GM19468 (cell line): ENCODE results near the gene SPARCL1.
"Not testable (repeated sequence)": the region's sequence is repeated elsewhere in the genome, so short reads cannot be mapped to it uniquely, and the experiment has no call there.

ENCODE experiments used
- ATAC-seq: cut with Tn5 transposase; IDR thresholded peaks from one replicate; pipeline ENCODE4 v1.9.1; 2021; ENCODE audit warnings: mild to moderate bottlenecking, moderate library complexity, moderate number of reproducible peaks; ENCODE audit not compliant: unreplicated experiment; ENCODE audit errors: extremely low read depth

SPARCL1 gene

GRCh38 chr4:87506974-87507701 is 22.0 kb downstream of the SPARCL1 start:
- ATAC-seq, result no peak

DNA sequence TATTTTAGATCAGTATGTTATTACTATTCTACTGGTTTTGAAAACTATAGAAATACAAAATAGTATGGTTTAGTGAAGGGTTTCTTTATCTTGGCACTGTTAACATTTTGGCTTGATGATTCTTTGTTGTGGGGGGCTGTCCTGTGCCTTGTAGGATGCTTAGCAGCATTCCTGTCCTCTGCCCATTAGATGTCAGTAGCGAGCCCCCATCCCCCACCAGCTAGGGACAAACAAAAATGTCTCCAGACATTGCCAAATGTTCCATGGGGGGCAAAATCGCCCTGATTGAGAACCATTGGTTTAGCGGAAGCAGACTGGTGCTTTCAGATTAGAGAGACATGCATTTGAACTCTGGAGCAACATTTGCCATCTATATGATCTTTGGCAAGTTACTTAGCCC is 23.3 kb downstream of the SPARCL1 start:
- ATAC-seq, result no peak

- ATAC-seq, result no peak
These were observed 26.5 kb downstream of the SPARCL1 start for GRCh38 chr4:87502580-87503238.

GRCh38 chr4:87500092-87500462 is 29.1 kb downstream of the SPARCL1 start:
- ATAC-seq, result no peak

- peak; percentile 51 for ATAC-seq
These were observed 29.6 kb downstream of the SPARCL1 start for GRCh38 chr4:87499403-87500091.

DNA sequence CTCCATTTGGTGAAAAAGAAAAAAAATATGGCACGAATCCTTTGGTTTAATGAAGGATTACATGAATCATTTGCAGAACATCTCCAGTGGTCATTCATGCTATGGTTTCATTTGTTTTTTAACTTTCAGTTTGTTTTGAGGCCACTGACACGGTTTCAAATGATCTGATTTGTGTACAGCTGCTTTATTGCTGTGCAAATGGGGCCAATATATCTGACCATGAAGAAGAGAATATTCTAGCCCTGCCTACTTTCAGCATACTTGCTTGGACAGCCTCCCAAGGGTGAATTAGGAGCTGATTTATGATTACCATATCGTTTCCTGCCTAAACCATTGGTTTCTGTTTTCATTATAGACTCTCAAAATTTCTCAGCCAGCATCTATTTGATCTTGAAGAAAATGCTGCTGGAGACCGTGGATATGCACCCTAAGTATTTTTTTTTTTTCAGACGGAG is 30.7 kb downstream of the SPARCL1 start:
- ATAC-seq, result peak; percentile 24

GRCh38 chr4:87497578-87497977 is 31.6 kb downstream of the SPARCL1 start:
- ATAC-seq, result no peak

GRCh38 chr4:87497159-87497558 is 32.0 kb downstream of the SPARCL1 start:
- no peak for ATAC-seq

GRCh38 chr4:87493115-87493514 is 36.1 kb downstream of the SPARCL1 start:
- no peak for ATAC-seq

- not testable (repeated sequence) for ATAC-seq
These were observed 37.3 kb downstream of the SPARCL1 start for GRCh38 chr4:87491851-87492250.

- no peak for ATAC-seq
These were observed 37.7 kb downstream of the SPARCL1 start for GRCh38 chr4:87491436-87491835.

DNA sequence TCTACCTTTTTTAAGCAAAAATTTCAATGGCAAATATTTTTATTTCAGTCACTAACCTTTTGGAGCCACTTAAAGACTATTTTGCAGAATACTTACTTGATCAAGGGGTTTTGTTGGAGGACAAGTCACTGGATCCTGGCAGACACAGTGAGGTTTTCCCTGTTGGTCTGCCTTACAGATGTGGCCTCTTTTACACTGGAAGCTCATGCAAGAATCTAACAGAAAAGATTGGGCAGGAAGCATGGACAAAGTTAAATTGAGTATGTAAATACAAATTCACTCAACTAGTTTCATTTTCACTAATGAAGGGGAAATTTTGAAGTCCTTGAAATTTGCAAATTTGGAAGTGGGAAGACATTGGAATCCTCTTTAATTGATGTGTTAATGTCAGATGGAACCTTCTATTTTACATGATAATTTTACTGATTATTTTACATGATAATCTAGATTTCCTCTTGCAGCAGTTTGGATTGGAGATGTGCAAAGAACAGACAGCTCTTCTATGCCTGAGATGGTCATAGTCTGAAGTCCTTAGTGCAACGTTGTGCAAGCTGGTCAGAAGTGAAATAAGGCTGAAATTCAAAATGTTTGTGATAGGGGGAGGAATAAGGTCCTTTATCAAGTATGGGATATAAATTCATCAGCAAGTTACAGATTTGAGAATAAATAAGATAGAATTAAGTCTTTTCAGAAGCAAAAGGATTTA is 38.4 kb downstream of the SPARCL1 start:
- ATAC-seq, result no peak

DNA sequence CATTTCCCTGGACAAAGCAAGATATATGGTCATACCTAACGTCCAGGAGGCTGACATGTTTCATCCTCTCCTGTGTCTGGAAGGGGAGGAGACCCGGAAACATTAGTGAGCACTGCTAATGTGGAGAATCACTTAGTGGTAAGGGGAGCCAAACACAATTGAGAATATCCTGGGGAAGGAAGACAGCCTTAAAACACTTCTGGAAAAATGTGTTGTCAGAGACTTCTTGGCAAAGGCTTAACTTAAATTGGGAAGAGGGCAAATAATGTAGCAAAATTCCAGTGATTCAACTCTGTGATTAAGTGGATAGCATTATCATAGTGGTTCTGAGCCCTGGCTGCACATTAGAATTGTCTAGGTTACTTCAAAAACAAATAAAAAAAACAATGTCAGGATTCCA is 39.5 kb downstream of the SPARCL1 start:
- ATAC-seq, result no peak

GRCh38 chr4:87488666-87489065 is 40.5 kb downstream of the SPARCL1 start:
- not testable (repeated sequence) for ATAC-seq

DNA sequence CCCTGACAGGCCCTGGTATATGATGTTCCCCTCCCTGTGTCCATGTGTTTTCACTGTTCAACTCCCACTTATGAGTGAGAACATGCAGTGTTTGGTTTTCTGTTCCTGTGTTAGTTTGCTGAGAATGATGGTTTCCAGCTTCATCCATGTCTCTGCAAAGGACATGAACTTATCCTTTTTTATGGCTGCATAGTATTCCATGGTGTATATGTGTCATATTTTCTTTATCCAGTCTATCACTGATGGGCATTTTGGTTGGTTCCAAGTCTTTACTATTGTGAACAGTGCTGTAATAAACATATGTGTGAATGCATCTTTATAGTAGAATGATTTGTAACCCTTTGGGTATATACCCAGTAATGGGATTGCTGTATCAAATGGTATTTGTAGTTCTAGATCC is 45.9 kb downstream of the SPARCL1 start:
- ATAC-seq, result not testable (repeated sequence)

DNA sequence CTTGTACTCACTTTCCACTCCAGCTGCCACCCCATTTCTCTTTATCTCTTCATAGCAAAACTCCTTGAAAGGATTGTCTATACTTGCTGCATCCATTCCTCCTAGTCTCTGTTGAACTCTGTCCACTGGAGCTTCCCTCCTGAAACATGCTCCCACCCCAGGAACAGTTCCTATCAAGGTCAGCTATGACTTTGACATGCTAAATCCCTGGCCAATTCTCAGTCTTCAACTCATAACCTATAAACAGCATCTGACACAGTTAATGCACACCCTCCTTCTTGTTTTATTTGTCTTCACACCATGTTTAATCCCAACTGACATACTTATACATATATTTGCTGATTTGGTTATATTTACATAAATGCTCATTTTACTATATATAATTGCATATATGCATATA is 47.8 kb downstream of the SPARCL1 start:
- ATAC-seq, result no peak

- ATAC-seq, result no peak
These were observed 50.4 kb downstream of the SPARCL1 start for GRCh38 chr4:87478732-87479250.

DNA sequence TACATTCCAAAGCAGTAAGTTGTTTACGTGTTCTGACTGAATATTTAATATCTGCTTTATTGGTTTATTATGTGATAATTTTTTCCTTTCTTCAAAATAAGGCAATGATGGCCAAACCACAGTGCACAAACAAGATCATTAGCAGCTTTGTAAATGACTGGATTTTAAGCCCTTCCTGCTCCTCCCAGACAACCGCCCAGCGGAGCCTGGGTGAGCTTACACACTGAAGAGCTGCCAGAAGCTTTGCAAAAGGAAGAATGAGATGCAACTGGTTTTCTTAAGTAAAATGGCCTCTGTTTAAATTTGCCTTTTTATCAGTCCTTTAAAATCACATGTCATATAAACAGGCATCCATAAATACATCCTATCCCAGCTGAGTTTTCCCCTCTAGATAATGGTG is 52.2 kb downstream of the SPARCL1 start:
- no peak for ATAC-seq

DNA sequence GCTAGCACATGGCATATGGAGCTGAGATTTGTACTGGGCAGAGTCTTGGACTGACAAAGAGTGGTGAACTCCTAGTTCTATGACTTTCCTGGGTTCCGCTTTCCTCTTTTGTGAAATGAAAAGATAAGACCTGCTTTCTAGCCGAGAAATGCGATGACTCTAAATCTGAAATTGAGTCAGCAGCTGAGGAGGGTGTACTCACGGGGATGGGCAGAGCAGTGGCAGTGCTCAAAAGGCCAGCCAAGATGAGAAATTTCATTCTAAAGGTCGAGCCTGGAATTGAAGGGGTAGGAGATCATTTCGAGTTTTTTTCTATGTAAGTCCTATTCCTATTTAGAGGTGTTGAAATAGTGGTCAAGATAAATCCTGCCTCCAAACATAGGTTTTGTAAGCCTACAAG is 59.8 kb downstream of the SPARCL1 start:
- no peak for ATAC-seq

- ATAC-seq, result no peak
These were observed 63.3 kb downstream of the SPARCL1 start for GRCh38 chr4:87465739-87466366.
